Activated B cell treated with CpG ODN at 0.5 μM for 24 hours (primary cell): ENCODE results near the gene CD7. TPM values are rescaled to one million over a fixed set of nuclear protein-coding genes. Genes with fewer than 3 reads are reported as not detected.

Experiments used
- ATAC-seq: fragments of 200-7000 bp; cut with Tn5 transposase; one replicate; pipeline ENCODE4 v1.10.0; 2021; ENCODE audit warnings: low read depth, mild to moderate bottlenecking, moderate library complexity
- CTCF ChIA-PET: fragments of 350-600 bp; sonication (Branson Sonifier 250); formaldehyde crosslinking; loops from one replicate; lab custom pipeline; 2021; ENCODE audit warnings: antibody characterized with exemption; lab: Charles Lee
- POLR2A ChIA-PET: fragments of 350-600 bp; sonication (Branson Sonifier 250); formaldehyde crosslinking; loops from one replicate; lab custom pipeline; 2021; ENCODE audit warnings: antibody characterized with exemption; lab: Charles Lee
- DNase-seq: peaks from one replicate; pipeline ENCODE4 v3.0.0; 2022
- H3K27ac Mint-ChIP-seq: one replicate; pipeline ENCODE4 v1.8.0; 2020; ENCODE audit warnings: mixed read lengths
- H3K27me3 Mint-ChIP-seq: one replicate; pipeline ENCODE4 v1.8.0; 2021; ENCODE audit warnings: mixed read lengths
- H3K36me3 Mint-ChIP-seq: one replicate; pipeline ENCODE4 v1.8.0; 2021; ENCODE audit warnings: low read depth, mixed read lengths
- H3K4me1 Mint-ChIP-seq: one replicate; pipeline ENCODE4 v1.8.0; 2021; ENCODE audit warnings: mixed read lengths
- H3K4me3 Mint-ChIP-seq: one replicate; pipeline ENCODE4 v1.8.0; 2020; ENCODE audit warnings: mild to moderate bottlenecking, mixed read lengths
- H3K9me3 Mint-ChIP-seq: one replicate; pipeline ENCODE4 v1.8.0; 2020; ENCODE audit warnings: mixed read lengths
- intact Hi-C: fragments of 100-400 bp; cut with micrococcal nuclease; formaldehyde crosslinking; loops from one replicate; pipeline ENCODE4 v1.15.1; 2024
- total RNA-seq: library from RNA; stranded (reverse); gene quantifications from 2 replicates; pipeline ENCODE4 v1.2.3, GENCODE V29; 2022
- TF ChIP-seq, protein P1 (sequence below): fragments of 200-600 bp; IDR thresholded peaks from one replicate; pipeline ENCODE4 v1.8.0; 2022; ENCODE audit warnings: antibody characterized with exemption, mild to moderate bottlenecking

The CD7 gene
- total RNA-seq, 1 donor from 2014 or later, result 0.42 TPM

- POLR2A ChIA-PET, result interaction anchor here (0.6 to 1.6 kb wide), 2 partner anchors 15 to 104 kb away, joined by 3 to 15 read pairs; no protein-coding TSS in a partner anchor
- no peak for ATAC-seq
- no peaks in the 10 kb centered on the region for H3K36me3 Mint-ChIP-seq
- H3K27me3 Mint-ChIP-seq, result peaks cover 23% of the 10 kb centered on the region
- no peak overlapping the region for H3K27ac Mint-ChIP-seq
- no peak for DNase-seq
- no peak overlapping the region for H3K4me3 Mint-ChIP-seq
- peaks cover 18% of the 10 kb centered on the region for H3K4me1 Mint-ChIP-seq
- TF ChIP-seq, protein P1, sequence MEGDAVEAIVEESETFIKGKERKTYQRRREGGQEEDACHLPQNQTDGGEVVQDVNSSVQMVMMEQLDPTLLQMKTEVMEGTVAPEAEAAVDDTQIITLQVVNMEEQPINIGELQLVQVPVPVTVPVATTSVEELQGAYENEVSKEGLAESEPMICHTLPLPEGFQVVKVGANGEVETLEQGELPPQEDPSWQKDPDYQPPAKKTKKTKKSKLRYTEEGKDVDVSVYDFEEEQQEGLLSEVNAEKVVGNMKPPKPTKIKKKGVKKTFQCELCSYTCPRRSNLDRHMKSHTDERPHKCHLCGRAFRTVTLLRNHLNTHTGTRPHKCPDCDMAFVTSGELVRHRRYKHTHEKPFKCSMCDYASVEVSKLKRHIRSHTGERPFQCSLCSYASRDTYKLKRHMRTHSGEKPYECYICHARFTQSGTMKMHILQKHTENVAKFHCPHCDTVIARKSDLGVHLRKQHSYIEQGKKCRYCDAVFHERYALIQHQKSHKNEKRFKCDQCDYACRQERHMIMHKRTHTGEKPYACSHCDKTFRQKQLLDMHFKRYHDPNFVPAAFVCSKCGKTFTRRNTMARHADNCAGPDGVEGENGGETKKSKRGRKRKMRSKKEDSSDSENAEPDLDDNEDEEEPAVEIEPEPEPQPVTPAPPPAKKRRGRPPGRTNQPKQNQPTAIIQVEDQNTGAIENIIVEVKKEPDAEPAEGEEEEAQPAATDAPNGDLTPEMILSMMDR, result no peak
- H3K9me3 Mint-ChIP-seq, result no peaks in the 10 kb centered on the region
- intact Hi-C loops, result no loop called here
- CTCF ChIA-PET, result no interaction called here
These were observed 4.0 kb downstream of the CD7 start for GRCh38 chr17:82313195-82314011.

DNA sequence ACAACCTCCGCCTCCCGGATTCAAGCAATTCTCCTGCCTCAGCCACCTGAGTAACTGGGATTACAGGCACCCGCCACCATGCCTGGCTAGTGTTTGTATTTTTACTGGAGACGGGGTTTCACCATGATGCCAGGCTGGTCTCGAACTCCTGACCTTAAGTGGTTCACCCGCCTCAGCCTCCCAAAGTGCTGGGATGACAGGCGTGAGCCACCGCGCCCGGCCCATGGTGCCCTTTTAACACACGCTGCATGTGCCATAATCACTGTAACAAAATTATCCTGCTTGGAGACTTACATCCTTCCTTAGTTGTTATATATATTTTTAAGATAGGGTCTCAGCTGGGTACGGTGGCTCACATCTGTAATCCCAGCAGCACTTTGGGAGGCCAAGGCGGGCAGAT is 5.4 kb downstream of the CD7 start:
- DNase-seq (no peak), ATAC-seq (no peak)
- POLR2A ChIA-PET, result interaction anchor here (1.3 kb wide), 1 partner anchor 11 kb away, joined by 3 read pairs; no protein-coding TSS in a partner anchor
- peaks cover 23% of the 10 kb centered on the region for H3K27me3 Mint-ChIP-seq
- no peaks in the 10 kb centered on the region for H3K9me3 Mint-ChIP-seq
- CTCF ChIA-PET, result interaction anchor here (2.0 kb wide), 1 partner anchor 10 kb away, joined by 5 read pairs; no protein-coding TSS in a partner anchor
- no peak overlapping the region for H3K4me3 Mint-ChIP-seq
- intact Hi-C loops, result no loop called here
- no peaks in the 10 kb centered on the region for H3K36me3 Mint-ChIP-seq
- H3K4me1 Mint-ChIP-seq, result peaks cover 18% of the 10 kb centered on the region
- H3K27ac Mint-ChIP-seq, result no peak overlapping the region
- TF ChIP-seq, protein P1, result no peak

GRCh38 chr17:82310877-82311276 is 6.5 kb downstream of the CD7 start:
- TF ChIP-seq, protein P1, result no peak
- Mint-ChIP-seq H3K4me3 (no peak overlapping the region), H3K9me3 (no peaks in the 10 kb centered on the region), H3K27me3 (peaks cover 21% of the 10 kb centered on the region), H3K27ac (no peak overlapping the region), H3K4me1 (peaks cover 15% of the 10 kb centered on the region), H3K36me3 (no peaks in the 10 kb centered on the region)
- ChIA-PET POLR2A (no interaction called here), CTCF (interaction anchor here (2.0 kb wide), 1 partner anchor 9 kb away, joined by 5 read pairs; no protein-coding TSS in a partner anchor)
- no peak for DNase-seq
- no peak for ATAC-seq
- intact Hi-C loops, result no loop called here

DNA sequence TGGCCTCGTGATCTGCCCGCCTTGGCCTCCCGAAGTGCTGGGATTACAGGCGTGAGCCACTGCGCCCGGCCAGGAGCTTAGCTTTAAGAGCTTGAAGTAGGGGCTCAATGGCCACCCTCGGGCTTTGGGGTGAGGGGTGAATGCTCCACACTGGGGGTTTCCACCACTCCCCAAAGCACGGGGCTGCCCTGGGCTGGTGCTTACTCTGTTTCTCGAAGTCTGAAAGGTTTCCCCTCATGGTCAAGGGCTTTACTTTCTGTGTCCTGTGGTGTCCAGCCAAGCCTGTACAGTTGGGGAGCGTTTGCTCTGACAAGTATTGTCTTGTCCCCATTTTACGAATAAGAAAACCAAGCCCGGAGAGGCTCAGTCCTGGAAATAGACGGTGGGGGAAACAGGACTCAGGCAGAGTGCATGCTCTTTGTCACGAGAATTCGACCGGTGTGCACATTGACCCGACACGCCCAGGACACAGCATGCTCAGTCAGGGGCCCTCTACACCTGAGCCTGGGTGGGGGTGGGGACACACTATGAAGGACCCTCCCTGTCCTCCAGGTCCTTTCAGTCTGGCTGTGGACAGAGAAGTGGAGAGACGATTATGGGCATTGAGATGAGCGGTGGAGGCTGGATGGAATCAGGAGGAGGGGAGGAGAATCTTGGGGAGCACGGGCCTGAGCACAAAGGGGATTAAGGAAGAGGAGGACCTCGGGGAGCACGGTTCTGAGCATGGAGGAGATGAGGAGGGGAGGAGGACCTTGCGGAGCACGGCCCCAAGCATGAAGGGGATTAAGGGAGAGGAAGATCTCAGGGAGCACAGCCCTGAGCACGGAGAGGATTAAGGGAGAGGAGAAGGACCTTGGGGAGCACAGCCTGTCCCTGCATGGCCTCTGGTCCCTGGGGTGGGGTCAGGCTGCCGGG is 7.5 kb downstream of the CD7 start:
- CTCF ChIA-PET, result interaction anchor here (0.5 kb wide), 1 partner anchor 11 kb away, joined by 3 read pairs; no protein-coding TSS in a partner anchor
- TF ChIP-seq, protein P1, result no peak
- Mint-ChIP-seq H3K4me1 (peaks cover 6% of the 10 kb centered on the region), H3K36me3 (no peaks in the 10 kb centered on the region), H3K27ac (no peak overlapping the region), H3K9me3 (no peaks in the 10 kb centered on the region), H3K27me3 (peaks cover 17% of the 10 kb centered on the region), H3K4me3 (no peak overlapping the region)
- ATAC-seq, result no peak
- intact Hi-C loops, result no loop called here
- POLR2A ChIA-PET, result interaction anchor here (0.6 kb wide), 1 partner anchor 40 kb away, joined by 4 read pairs; no protein-coding TSS in a partner anchor
- no peak for DNase-seq
